ENCODE data around the gene CHRNA7.

Gene CHRNA7

GRCh38 chr15:31997711-31998110 is 32.6 kb upstream of the CHRNA7 start:
- DNase-seq (ENCODE audit: low read depth in 1 of 2, low spot score in 1 of 2), result no peak
- no peak overlapping the region for H3K27ac ChIP-seq (replicated peaks)
- H3K27me3 ChIP-seq (ENCODE audit: insufficient read depth, poor library complexity, severe bottlenecking), result peaks cover 3% of the 10 kb centered on the region
- no peak for TF ChIP-seq GABPA (IDR thresholded peaks at IDR 0.05; ENCODE audit: low read depth)
- TF ChIP-seq SPI1 (IDR thresholded peaks at IDR 0.05; ENCODE audit: borderline replicate concordance, low read depth), result no peak
- TF ChIP-seq, protein P1, sequence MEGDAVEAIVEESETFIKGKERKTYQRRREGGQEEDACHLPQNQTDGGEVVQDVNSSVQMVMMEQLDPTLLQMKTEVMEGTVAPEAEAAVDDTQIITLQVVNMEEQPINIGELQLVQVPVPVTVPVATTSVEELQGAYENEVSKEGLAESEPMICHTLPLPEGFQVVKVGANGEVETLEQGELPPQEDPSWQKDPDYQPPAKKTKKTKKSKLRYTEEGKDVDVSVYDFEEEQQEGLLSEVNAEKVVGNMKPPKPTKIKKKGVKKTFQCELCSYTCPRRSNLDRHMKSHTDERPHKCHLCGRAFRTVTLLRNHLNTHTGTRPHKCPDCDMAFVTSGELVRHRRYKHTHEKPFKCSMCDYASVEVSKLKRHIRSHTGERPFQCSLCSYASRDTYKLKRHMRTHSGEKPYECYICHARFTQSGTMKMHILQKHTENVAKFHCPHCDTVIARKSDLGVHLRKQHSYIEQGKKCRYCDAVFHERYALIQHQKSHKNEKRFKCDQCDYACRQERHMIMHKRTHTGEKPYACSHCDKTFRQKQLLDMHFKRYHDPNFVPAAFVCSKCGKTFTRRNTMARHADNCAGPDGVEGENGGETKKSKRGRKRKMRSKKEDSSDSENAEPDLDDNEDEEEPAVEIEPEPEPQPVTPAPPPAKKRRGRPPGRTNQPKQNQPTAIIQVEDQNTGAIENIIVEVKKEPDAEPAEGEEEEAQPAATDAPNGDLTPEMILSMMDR (IDR thresholded peaks at IDR 0.05; ENCODE audit: insufficient read depth, low read length), result no peak
- no peak for TF ChIP-seq REST (IDR thresholded peaks at IDR 0.05; ENCODE audit: insufficient replicate concordance, low read depth)
- TF ChIP-seq POLR2AphosphoS5 (IDR thresholded peaks at IDR 0.05; ENCODE audit: low read depth), result no peak
- no peak overlapping the region for H3K4me3 ChIP-seq (replicated peaks; ENCODE audit: insufficient read depth, low read length)

DNA sequence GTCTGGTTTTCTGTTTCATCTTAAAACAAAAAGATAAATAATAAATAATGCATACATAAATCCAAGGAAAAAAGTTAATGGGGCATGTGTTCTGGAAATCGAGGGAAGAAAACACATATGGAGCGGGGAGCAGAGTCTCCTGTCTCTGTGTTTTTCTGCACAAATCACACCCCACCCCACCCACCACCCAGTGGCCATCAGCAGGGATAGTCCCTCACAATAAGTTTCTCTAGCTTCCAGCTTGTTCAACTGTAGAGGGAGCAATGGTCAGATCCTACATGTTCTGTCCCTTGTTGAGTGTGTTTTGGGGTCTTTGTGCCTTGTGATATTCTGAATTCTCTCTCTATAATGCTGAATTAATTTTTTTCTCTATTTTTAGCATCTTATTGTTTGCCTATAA is 26.8 kb upstream of the CHRNA7 start:
- Histone ChIP-seq H3K27me3 (ENCODE audit: insufficient read depth, poor library complexity, severe bottlenecking) (peaks cover 3% of the 10 kb centered on the region), H3K27ac (replicated peaks) (no peak overlapping the region), H3K4me3 (replicated peaks; ENCODE audit: insufficient read depth, low read length) (no peak overlapping the region)
- DNase-seq (ENCODE audit: low read depth in 1 of 2, low spot score in 1 of 2), result no peak
- TF ChIP-seq, protein P1 (IDR thresholded peaks at IDR 0.05; ENCODE audit: insufficient read depth, low read length), result no peak
- TF ChIP-seq POLR2AphosphoS5 (IDR thresholded peaks at IDR 0.05; ENCODE audit: low read depth) (no peak), SPI1 (IDR thresholded peaks at IDR 0.05; ENCODE audit: borderline replicate concordance, low read depth) (no peak), REST (IDR thresholded peaks at IDR 0.05; ENCODE audit: insufficient replicate concordance, low read depth) (no peak), GABPA (IDR thresholded peaks at IDR 0.05; ENCODE audit: low read depth) (no peak)

DNA sequence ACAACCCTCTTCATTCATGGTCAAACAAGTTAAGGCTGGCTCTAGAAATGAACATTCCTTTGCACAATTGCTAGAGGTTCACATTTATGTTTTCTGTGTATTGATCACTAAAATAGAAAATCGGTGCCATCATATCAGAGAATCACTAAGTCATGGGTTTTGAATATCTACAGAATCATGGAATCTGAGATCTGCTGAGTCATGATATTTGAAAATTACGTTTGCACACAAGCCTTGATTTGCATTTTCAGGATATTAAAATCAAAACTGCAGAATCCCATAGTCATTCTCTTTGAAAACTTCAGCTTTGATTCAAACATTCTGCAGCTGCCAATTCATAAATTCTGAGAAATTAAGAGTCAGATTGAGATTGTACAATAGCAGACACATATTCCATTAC is 26.1 kb upstream of the CHRNA7 start:
- Histone ChIP-seq H3K4me3 (replicated peaks; ENCODE audit: insufficient read depth, low read length) (no peak overlapping the region), H3K27ac (replicated peaks) (no peak overlapping the region), H3K27me3 (ENCODE audit: insufficient read depth, poor library complexity, severe bottlenecking) (peaks cover 3% of the 10 kb centered on the region)
- no peak for TF ChIP-seq SPI1 (IDR thresholded peaks at IDR 0.05; ENCODE audit: borderline replicate concordance, low read depth)
- TF ChIP-seq GABPA (IDR thresholded peaks at IDR 0.05; ENCODE audit: low read depth), result no peak
- TF ChIP-seq, protein P1 (IDR thresholded peaks at IDR 0.05; ENCODE audit: insufficient read depth, low read length), result no peak
- TF ChIP-seq POLR2AphosphoS5 (IDR thresholded peaks at IDR 0.05; ENCODE audit: low read depth), result no peak
- TF ChIP-seq REST (IDR thresholded peaks at IDR 0.05; ENCODE audit: insufficient replicate concordance, low read depth), result no peak
- DNase-seq (ENCODE audit: low read depth in 1 of 2, low spot score in 1 of 2), result no peak

Data from HL-60 (cell line).